Measurements from ENCODE around the gene AGMAT.

Gene AGMAT

DNA sequence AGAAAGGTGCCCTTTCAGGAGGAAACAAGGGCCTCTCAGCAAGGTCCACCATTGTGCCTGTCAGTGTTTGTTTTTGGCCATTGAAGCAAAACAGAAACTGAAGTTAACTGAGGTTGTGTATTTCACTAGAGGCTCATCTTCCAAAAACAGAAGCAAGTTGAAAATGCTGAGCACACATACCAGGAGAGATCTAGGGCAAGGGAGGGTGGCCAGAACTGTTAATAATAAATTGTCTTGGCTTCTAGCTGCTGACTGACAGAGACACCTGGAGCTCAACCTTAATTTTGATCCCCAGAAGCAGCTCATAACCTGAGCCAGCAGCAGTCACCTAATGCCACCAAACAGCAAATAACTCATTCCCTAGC lies 5.2 kb downstream of the AGMAT start:
- no peak for TF ChIP-seq MAX (IDR thresholded peaks at IDR 0.05; ENCODE audit: low read depth, low read length)
- TF ChIP-seq POLR2A (IDR thresholded peaks at IDR 0.05; ENCODE audit: extremely low read depth, insufficient read length): no peak
- no peak for TF ChIP-seq CTCF (IDR thresholded peaks at IDR 0.05; ENCODE audit: low read depth, low read length)
- no peak for TF ChIP-seq MYC (IDR thresholded peaks at IDR 0.05; ENCODE audit: low read depth, low read length)
- no peak overlapping the region for H3K4me3 ChIP-seq (ENCODE audit: low read depth, low read length)
- no peak for DNase-seq (ENCODE audit: low read depth)

GRCh38 chr1:15578921-15579682 lies 5.7 kb downstream of the AGMAT start:
- no peak for DNase-seq (ENCODE audit: low read depth)
- H3K4me3 ChIP-seq (ENCODE audit: low read depth, low read length): no peak overlapping the region
- TF ChIP-seq MAX (IDR thresholded peaks at IDR 0.05; ENCODE audit: low read depth, low read length) (no peak), MYC (IDR thresholded peaks at IDR 0.05; ENCODE audit: low read depth, low read length) (no peak), CTCF (IDR thresholded peaks at IDR 0.05; ENCODE audit: low read depth, low read length) (no peak), POLR2A (IDR thresholded peaks at IDR 0.05; ENCODE audit: extremely low read depth, insufficient read length) (no peak)

DNA sequence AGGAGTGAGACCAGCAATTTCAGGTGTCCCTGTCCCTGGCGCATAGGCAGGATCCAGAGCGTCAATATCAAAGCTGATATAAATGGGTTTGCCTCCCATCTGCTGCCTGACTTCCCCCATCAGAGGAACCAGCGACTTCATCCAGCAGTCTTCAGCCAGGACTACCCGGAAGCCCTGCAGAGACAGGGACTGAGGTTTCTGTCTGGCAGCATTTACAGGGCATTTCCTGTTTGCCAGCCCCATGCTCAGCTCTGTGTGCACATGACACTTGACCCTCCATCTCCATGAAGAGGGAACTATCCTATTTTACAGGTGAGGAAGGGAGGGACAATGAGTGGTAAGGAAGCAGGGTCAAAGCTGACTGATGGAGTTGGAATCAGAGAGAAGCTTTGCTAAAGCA lies 7.2 kb downstream of the AGMAT start:
- TF ChIP-seq MYC (IDR thresholded peaks at IDR 0.05; ENCODE audit: low read depth, low read length) (no peak), MAX (IDR thresholded peaks at IDR 0.05; ENCODE audit: low read depth, low read length) (no peak), POLR2A (IDR thresholded peaks at IDR 0.05; ENCODE audit: extremely low read depth, insufficient read length) (no peak), CTCF (IDR thresholded peaks at IDR 0.05; ENCODE audit: low read depth, low read length) (no peak)
- H3K4me3 ChIP-seq (ENCODE audit: low read depth, low read length): no peak overlapping the region
- DNase-seq (ENCODE audit: low read depth): no peak

DNA sequence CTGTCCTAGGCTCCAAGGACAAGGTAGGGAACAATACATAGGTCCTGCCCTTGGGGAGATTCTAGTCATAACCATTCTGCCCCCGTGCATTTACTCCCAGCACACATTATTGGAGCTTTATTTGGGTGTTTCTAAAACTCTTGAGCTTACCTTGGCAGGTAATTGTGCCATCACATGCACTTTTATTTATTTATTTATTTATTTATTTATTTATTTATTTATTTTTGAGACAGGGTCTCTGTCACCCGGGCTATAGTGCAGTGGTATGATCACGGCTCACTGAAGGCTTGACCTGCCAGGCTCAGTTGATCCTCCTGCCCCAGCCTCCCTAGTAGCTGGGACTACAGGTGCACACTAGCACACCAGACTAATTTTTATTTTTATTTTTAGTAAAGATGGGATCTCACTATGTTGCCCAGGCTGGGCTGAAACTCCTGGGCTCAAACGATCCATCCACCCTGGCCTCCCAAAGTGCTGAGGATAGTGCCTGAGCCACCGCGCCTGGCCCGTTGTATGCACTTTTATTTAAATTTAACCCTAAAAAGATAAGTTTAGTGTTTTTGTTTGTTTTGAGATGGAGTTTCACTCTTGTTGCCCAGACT lies 9.2 kb downstream of the AGMAT start:
- DNase-seq (ENCODE audit: low read depth): no peak
- no peak overlapping the region for H3K4me3 ChIP-seq (ENCODE audit: low read depth, low read length)
- TF ChIP-seq POLR2A (IDR thresholded peaks at IDR 0.05; ENCODE audit: extremely low read depth, insufficient read length): no peak
- TF ChIP-seq CTCF (IDR thresholded peaks at IDR 0.05; ENCODE audit: low read depth, low read length): no peak
- no peak for TF ChIP-seq MAX (IDR thresholded peaks at IDR 0.05; ENCODE audit: low read depth, low read length)
- TF ChIP-seq MYC (IDR thresholded peaks at IDR 0.05; ENCODE audit: low read depth, low read length): no peak

DNA sequence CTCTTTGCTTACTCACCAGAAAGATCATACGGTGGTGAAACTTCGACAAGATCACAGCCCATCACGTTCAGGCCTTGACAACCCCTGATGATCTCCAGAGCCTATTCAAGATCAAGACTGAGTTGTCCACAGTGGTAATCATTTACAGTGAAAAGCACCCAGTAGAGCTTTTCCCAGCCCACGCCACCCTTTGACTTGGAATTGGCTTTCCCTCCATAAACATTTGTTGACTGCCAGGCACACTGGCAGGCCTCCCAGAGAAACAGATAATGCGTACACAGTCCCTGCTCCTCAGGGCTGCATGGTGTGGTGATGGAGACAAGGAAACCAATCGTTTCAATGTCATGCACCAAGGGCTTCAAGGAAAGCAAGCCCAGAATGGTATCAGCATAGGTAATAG lies 10.1 kb downstream of the AGMAT start:
- TF ChIP-seq MYC (IDR thresholded peaks at IDR 0.05; ENCODE audit: low read depth, low read length) (no peak), CTCF (IDR thresholded peaks at IDR 0.05; ENCODE audit: low read depth, low read length) (no peak), POLR2A (IDR thresholded peaks at IDR 0.05; ENCODE audit: extremely low read depth, insufficient read length) (no peak), MAX (IDR thresholded peaks at IDR 0.05; ENCODE audit: low read depth, low read length) (no peak)
- no peak for DNase-seq (ENCODE audit: low read depth)

More for the DNA sequence above, 10.1 kb downstream of the AGMAT start:
- no peak overlapping the region for H3K4me3 ChIP-seq (ENCODE audit: low read depth, low read length)

Measured in NB4 (cell line).